GM18867 (cell line): ENCODE data around the gene ZNF319.

ENCODE experiments used
- ATAC-seq: cut with Tn5 transposase; IDR thresholded peaks from one replicate; pipeline ENCODE4 v1.9.1; 2021; ENCODE audit warnings: mild to moderate bottlenecking, moderate library complexity; ENCODE audit not compliant: unreplicated experiment

The ZNF319 gene

DNA sequence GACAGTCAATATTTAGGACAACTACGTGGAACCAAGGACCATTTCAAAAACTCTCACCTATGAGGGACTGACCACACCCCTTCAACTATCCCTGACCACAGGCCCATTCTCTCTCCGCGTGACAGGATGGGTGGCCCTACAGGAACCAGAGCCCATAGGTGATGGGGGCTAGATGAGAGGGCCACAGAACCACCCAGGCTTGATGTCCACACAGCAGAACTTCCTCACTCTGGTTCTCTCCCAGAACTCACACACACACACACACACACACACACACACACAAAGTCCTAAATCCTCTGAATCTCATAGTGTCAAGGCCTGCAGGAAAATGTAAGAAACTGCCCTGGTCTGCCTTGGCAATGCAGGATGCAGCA, 1.5 kb downstream of the ZNF319 start:
- no peak for ATAC-seq

- ATAC-seq, result no peak
Measured at GRCh38 chr16:57998486-57998885, 2.0 kb downstream of the ZNF319 start.

GRCh38 chr16:57997528-57998265, 2.8 kb downstream of the ZNF319 start:
- no peak for ATAC-seq

- ATAC-seq, result no peak
Measured at GRCh38 chr16:57997176-57997527, 3.3 kb downstream of the ZNF319 start.

- ATAC-seq, result no peak
Measured at GRCh38 chr16:57996406-57997175, 3.9 kb downstream of the ZNF319 start.

DNA sequence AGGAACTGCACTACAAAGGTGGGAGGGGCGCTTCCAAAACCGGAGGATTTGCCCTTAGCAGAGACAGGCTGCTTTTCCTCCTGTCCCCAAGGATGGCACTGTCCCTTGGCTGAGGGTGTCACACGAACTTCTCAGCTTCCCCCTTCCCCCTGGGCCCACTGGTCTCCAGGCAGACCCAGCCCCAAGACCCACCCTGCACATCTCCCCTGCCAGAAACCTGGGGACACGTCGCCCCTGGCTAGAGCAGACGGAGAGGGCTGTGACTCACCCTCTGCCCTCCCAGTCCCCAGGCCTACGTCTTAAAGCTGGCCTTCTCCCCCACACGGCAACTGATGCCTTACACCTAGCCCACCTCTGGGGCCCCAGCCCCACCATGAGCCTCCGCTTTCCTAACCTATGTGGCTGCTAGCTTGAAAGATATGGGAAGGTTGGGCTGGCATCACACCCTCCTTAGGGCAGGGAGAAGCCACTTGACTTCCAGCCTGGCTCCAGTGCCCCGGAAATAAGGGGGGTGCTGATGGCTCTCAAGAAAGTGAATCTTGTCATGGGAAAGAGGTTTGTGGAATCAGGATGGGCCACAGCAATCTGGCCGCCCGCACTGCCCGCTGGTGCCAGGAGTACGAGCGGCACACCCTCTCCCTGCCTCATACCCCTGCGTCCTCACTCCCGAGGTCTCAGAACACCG, 4.6 kb downstream of the ZNF319 start:
- no peak for ATAC-seq

DNA sequence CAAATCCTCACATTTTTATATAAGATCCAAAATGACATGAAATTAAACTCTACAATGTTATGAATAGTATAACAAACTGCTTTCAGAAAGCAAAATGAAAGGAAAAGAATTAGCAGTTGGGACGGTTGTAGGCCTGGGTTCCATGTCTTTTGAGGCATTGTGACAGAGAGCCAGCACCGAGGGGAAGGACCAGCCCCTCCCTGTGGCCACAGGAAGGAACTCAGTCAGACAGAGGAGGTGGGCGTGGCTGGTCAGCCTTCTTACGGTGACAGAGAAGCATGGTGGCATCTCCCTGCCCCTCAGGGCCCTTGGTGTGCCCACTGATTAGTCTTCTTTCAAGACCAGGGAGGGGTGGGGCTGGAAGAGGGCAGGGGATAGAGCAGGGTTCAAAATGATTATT, 5.7 kb downstream of the ZNF319 start:
- ATAC-seq, result no peak

DNA sequence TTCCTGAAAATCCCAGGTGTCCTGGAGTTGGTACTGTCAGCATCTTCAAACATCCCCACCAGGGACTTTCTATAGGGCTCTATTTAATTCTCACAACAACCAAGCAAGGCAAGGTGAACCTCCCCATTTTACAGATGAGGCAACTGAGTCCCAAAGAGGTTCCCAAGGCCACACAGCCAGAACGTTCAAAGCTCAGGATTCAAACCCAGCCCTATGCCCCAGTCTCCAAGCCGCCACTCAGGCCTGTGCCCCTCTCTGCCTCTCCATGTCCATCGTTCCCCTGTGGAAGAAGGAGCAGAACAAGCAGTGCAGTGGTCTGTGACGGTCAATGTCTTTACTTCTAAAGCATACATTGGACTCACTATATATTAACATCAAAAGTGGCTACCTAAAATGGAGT, 6.1 kb downstream of the ZNF319 start:
- no peak for ATAC-seq

GRCh38 chr16:57993897-57994296, 6.6 kb downstream of the ZNF319 start:
- ATAC-seq, result no peak

GRCh38 chr16:57993438-57993837, 7.0 kb downstream of the ZNF319 start:
- no peak for ATAC-seq

DNA sequence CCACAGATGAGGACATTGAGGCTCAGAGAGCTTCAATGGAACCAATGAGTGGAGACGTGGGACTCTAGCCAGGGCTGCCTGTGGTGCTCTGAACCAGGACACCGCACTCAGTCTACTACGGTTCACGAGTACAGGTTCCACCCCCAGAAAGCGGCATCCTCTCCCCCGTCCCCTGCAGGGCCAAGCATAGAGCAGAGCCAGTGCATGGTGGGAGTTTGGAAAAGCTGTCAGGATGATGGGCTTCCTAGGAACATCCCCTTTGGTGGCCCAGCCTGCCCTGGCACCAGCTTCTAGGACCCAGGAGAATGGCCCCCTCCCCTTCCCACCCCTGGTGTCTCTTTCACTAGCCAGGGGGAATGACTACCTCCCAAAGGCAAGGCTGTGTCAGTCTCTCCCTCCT, 8.4 kb downstream of the ZNF319 start:
- no peak for ATAC-seq

DNA sequence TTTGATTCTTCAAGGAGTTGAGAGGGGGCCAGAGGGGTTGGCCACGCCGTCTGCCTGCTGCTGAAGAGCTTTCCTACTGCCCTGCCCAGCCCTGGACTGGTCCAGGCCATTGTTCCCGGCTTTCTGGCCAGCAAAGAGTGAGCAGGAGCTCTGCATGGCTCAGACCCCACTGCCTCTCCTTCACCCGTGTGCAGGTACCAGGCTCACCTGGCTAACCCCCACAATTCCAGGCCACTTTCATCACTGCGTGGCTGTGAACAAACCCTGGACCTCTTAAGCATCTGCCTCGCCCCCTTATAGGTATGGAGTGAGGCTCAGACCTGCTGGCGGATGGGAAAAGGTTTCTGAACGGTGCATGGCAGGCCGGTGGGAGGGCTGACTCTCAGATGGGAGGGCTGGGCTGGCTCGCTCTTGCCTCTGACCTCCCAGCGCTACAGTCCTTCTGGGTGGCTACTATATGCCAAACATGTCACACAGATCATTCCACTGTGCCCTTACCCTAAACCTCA, 8.9 kb downstream of the ZNF319 start:
- no peak for ATAC-seq

GRCh38 chr16:57988929-57989328, 11.5 kb downstream of the ZNF319 start:
- no peak for ATAC-seq

DNA sequence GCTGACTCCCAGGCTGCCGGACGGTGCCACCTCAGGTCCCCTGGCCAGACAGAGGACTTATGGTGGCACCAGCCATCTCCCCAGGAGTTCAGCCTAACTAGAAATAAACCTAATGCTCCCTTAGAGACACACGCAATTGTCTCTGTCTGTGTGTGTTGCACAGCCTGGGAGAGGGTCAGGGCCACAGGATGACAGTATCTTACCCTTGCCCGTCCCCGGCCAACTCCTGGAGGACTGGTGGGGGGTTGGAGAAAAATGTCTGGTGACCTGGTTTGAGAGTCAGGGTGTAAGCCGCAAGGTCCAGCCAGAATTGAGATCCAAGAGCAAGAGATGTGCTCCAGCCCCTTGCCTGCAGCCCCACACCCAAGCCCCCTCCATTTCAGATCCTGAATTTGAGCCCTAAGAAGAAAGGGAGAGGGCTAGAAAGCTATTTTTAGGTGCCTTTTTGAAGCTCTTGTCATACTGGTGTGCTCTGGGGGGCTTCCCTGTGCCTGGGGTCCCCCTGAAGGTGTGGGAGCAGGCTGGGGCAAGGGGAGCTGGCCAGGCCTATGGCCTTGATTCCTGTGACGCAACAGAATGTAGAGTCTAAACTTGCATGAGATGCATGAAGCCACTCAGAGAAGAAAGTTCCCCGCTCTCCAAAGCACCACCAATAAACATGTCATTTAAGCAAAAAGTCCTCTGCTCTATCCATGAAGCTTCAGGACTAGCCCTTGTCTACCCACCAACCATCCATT, 12.9 kb downstream of the ZNF319 start:
- no peak for ATAC-seq

- no peak for ATAC-seq
Measured at GRCh38 chr16:57986196-57986595, 14.3 kb downstream of the ZNF319 start.

- no peak for ATAC-seq
Measured at GRCh38 chr16:57985204-57986181, 15.0 kb downstream of the ZNF319 start.

DNA sequence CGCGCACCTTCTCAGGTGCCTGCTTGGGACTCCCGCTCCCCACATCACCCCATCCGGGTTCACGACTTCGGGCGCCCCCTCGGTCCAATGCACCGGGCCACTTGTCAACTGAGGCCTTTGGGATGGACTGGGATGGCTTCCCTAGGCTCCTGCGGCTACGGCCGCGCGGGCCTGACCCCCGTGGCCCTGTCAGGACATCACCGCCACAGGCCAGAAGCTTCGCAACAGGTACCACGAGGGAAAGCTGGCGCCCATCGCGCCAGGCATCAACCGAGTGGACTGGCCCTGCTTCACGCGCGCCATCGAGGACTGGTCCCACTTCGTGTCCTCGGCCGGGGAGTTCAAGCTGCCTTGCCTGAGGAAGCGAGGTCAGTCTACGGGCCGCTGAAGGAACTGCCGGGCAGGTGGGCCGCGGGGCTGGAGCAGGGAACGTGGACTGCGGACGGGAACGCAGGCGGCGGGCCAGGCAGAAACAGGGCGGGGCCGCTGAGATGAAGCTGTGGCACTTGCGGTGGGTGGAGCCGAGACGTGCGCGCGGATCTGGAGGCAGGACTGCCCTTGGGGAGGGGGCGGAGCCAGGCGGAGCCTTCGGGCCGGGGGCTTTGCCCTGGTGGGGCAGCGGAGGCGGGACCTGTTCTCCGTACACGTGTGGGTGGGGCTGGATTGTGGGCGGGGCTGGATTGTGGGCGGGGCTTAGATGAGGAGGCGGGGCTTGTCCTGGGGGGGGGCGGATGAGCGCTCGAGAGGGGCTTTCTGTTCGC, 15.8 kb downstream of the ZNF319 start:
- peak; percentile 73 for ATAC-seq

DNA sequence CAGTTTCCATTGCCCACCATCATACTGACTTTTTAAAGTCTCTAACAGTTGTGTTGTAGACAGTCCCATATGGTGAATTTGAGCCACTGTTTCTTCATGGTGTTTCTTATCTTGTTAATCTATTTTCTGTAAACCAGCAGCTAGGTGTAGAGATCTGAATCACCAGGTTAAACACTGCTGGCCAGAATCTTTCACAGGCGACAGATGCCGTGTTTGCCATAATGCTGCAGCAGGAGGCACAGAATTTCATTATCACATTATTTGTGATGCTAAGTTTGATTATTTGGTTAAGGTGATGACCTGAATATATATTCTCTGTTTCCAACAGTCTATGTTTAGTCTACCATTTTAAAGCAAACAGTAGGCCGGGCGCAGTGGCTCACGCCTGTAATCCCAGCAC, 18.1 kb downstream of the ZNF319 start:
- no peak for ATAC-seq

GRCh38 chr16:57981636-57982035, 18.8 kb downstream of the ZNF319 start:
- ATAC-seq, result no peak
